Urothelium cell line (cell line): ENCODE measurements around the gene TNRC6B.

Source experiments
- DNase-seq: peaks from one replicate; pipeline ENCODE4 v3.0.0; 2011; ENCODE audit warnings: low spot score, mixed read lengths
- FAIRE-seq: peaks from 2 replicates; lab custom pipeline; 2011; peaks lifted over from hg19 to GRCh38; lab: Jason Lieb, UNC

TNRC6B gene

GRCh38 chr22:40322021-40322420, 144.3 kb downstream of the TNRC6B start:
- FAIRE-seq (no peak), DNase-seq (no peak)

- FAIRE-seq, result no peak
- DNase-seq, result no peak
These were observed 145.2 kb downstream of the TNRC6B start for GRCh38 chr22:40322818-40323447.

GRCh38 chr22:40323681-40324171, 146.0 kb downstream of the TNRC6B start:
- FAIRE-seq, result no peak

GRCh38 chr22:40324468-40325305, 147.0 kb downstream of the TNRC6B start:
- DNase-seq (no peak), FAIRE-seq (peak; percentile 59)

More at GRCh38 chr22:40323681-40324171, 146.0 kb downstream of the TNRC6B start:
- DNase-seq, result no peak

- FAIRE-seq, result no peak
These were observed 147.6 kb downstream of the TNRC6B start for GRCh38 chr22:40325315-40325714.

GRCh38 chr22:40326905-40327735, 149.4 kb downstream of the TNRC6B start:
- FAIRE-seq, result no peak
- no peak for DNase-seq

More at GRCh38 chr22:40325315-40325714, 147.6 kb downstream of the TNRC6B start:
- no peak for DNase-seq

- DNase-seq, result no peak
- FAIRE-seq, result no peak
These were observed 151.1 kb downstream of the TNRC6B start for GRCh38 chr22:40328546-40329456.

- DNase-seq, result no peak
- no peak for FAIRE-seq
These were observed 151.7 kb downstream of the TNRC6B start for GRCh38 chr22:40329466-40329865.

- no peak for FAIRE-seq
- DNase-seq, result no peak
These were observed 152.4 kb downstream of the TNRC6B start for GRCh38 chr22:40330086-40330485.

- no peak for DNase-seq
- no peak for FAIRE-seq
These were observed 152.9 kb downstream of the TNRC6B start for GRCh38 chr22:40330615-40331014.

GRCh38 chr22:40331706-40332105, 154.0 kb downstream of the TNRC6B start:
- DNase-seq (no peak), FAIRE-seq (no peak)

- FAIRE-seq (no peak), DNase-seq (no peak)
These were observed 154.6 kb downstream of the TNRC6B start for GRCh38 chr22:40332319-40332781.

- no peak for DNase-seq
- no peak for FAIRE-seq
These were observed 156.3 kb downstream of the TNRC6B start for GRCh38 chr22:40334060-40334459.

- FAIRE-seq (no peak), DNase-seq (no peak)
These were observed 157.2 kb downstream of the TNRC6B start for GRCh38 chr22:40334899-40335298.

- DNase-seq, result no peak
- FAIRE-seq, result no peak
These were observed 157.6 kb downstream of the TNRC6B start for GRCh38 chr22:40335358-40335757.

- FAIRE-seq, result no peak
- DNase-seq, result no peak
These were observed 162.3 kb downstream of the TNRC6B start for GRCh38 chr22:40340044-40340443.

- FAIRE-seq (peak; percentile 42), DNase-seq (no peak)
These were observed 163.9 kb downstream of the TNRC6B start for GRCh38 chr22:40341604-40342003.

- FAIRE-seq (no peak), DNase-seq (no peak)
These were observed 164.8 kb downstream of the TNRC6B start for GRCh38 chr22:40342521-40342920.

GRCh38 chr22:40345271-40345670, 167.5 kb downstream of the TNRC6B start:
- DNase-seq, result peak; percentile 36
- FAIRE-seq, result no peak

GRCh38 chr22:40345815-40346184, 168.1 kb downstream of the TNRC6B start:
- DNase-seq, result peak; percentile 42
- FAIRE-seq, result no peak
